ENCODE results near the gene KBTBD4.

KBTBD4 gene

DNA sequence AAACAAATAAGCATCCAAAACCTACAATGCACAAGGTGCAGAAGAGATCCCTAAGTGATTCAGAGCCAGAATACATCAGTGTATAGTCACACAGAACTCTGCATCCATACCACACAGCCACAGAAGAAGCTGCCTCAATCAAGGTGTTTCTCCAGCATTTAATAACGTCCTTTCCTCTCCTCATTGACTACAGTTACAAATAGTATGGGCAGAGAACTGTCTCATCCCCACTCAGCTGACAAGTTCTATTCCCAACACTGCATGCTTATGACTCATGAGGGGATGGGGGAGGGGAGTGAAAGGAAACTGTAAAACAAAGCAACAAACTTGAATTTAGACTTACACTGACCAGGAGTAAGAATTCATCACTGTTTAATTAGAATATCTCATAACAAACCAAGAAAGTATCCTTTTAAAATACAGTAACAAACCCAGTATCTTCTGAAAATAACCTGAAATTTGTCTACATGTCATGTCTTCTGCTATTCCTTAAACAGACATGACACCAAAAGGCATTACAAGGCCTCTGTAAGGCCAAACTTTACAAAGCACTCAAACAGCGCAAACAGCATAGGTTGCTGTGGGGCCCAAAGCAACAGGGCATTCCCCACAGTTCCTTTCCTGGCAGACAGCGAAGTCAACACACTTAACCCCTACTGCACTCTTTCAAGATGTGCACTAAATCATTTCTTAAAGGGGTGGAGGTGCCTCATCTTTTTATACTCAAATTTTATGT, 55.1 kb downstream of the KBTBD4 start:
- DNase-seq, result peak; percentile 85
